IMR-90 (cell line): ENCODE data around the gene NEK2.

ENCODE experiments used
- CEBPB ChIP-seq: IDR thresholded peaks from 2 replicates; pipeline ENCODE4 v1.6.1; 2012; ENCODE audit warnings: low read depth, low read length, improper control_type of control experiment
- CHD1 ChIP-seq: IDR thresholded peaks from 2 replicates; pipeline ENCODE4 v1.6.1; 2012; ENCODE audit warnings: low read depth, low read length, improper control_type of control experiment
- ELK1 ChIP-seq: fragments of 150-350 bp; IDR thresholded peaks from 2 replicates; pipeline ENCODE4 v1.6.1; 2016; ENCODE audit warnings: low read depth, mild to moderate bottlenecking, low read length, moderate library complexity, borderline replicate concordance
- FOS ChIP-seq: fragments of 150-350 bp; IDR thresholded peaks from 2 replicates; pipeline ENCODE4 v1.6.1; 2016; ENCODE audit warnings: low read depth, low read length
- MAFK ChIP-seq: IDR thresholded peaks from 2 replicates; pipeline ENCODE4 v1.6.1; 2012; ENCODE audit warnings: low read depth, low read length, improper control_type of control experiment
- MAZ ChIP-seq: IDR thresholded peaks from 2 replicates; pipeline ENCODE4 v1.6.1; 2012; ENCODE audit warnings: low read depth, mild to moderate bottlenecking, low read length, improper control_type of control experiment, moderate library complexity, borderline replicate concordance
- MXI1 ChIP-seq: IDR thresholded peaks from 2 replicates; pipeline ENCODE4 v1.6.1; 2012; ENCODE audit warnings: low read depth, mild to moderate bottlenecking, low read length, moderate library complexity, borderline replicate concordance
- POLR2A ChIP-seq: IDR thresholded peaks from 2 replicates; pipeline ENCODE4 v1.6.1; 2012; ENCODE audit warnings: mild to moderate bottlenecking, low read depth, low read length
- RAD21 ChIP-seq: IDR thresholded peaks from 2 replicates; pipeline ENCODE4 v1.6.1; 2012; ENCODE audit warnings: low read length, improper control_type of control experiment
- RFX5 ChIP-seq: IDR thresholded peaks from 2 replicates; pipeline ENCODE4 v1.8.0; 2012; ENCODE audit warnings: low read depth, mild to moderate bottlenecking, low read length, moderate library complexity
- SMC3 ChIP-seq: fragments of 150-350 bp; IDR thresholded peaks from 2 replicates; pipeline ENCODE4 v1.6.1; 2016; ENCODE audit warnings: low read depth, mild to moderate bottlenecking, antibody characterized with exemption, low read length, moderate library complexity
- USF2 ChIP-seq: fragments of 150-350 bp; IDR thresholded peaks from 2 replicates; pipeline ENCODE4 v1.6.1; 2017; ENCODE audit warnings: mild to moderate bottlenecking, antibody characterized with exemption, low read length, low read depth
- TF ChIP-seq, protein P1 (sequence below): conservative IDR thresholded peaks from 2 replicates; pipeline ENCODE4 v1.5.1; 2012; ENCODE audit warnings: mild to moderate bottlenecking, low read depth, low read length, improper control_type of control experiment

DNA sequence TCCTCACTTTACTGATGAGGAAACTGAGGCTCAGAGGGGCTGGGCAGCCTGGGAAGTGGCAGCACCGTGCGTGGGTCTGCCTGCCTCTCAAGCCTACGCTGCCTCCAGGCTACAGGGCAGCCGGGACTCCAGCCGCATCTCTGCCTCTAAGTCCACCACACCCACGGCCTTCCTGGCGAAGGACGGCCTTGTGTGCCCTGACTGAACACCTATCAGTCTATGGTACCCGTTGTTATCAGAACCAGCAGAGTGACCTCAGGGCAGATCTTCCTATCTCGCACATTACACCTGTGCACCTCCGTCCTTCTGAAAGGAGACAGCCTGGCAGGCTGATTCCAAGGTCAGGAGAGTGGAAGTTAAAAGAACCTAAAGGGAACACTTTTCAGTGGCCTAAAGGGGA is 60.8 kb downstream of the NEK2 start:
- TF ChIP-seq, protein P1, sequence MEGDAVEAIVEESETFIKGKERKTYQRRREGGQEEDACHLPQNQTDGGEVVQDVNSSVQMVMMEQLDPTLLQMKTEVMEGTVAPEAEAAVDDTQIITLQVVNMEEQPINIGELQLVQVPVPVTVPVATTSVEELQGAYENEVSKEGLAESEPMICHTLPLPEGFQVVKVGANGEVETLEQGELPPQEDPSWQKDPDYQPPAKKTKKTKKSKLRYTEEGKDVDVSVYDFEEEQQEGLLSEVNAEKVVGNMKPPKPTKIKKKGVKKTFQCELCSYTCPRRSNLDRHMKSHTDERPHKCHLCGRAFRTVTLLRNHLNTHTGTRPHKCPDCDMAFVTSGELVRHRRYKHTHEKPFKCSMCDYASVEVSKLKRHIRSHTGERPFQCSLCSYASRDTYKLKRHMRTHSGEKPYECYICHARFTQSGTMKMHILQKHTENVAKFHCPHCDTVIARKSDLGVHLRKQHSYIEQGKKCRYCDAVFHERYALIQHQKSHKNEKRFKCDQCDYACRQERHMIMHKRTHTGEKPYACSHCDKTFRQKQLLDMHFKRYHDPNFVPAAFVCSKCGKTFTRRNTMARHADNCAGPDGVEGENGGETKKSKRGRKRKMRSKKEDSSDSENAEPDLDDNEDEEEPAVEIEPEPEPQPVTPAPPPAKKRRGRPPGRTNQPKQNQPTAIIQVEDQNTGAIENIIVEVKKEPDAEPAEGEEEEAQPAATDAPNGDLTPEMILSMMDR = no peak
- TF ChIP-seq POLR2A (no peak), SMC3 (no peak), FOS (no peak), RFX5 (no peak), CHD1 (no peak), MXI1 (no peak), MAZ (no peak), USF2 (no peak), ELK1 (no peak), RAD21 (no peak), MAFK (no peak), CEBPB (no peak)
